Endothelial cell of umbilical vein (primary cell): ENCODE measurements around the gene CXCL17.
"Not testable (repeated sequence)": the region's sequence is repeated elsewhere in the genome, so short reads cannot be mapped to it uniquely, and the experiment has no call there.

Experiments used
- CTCF ChIP-seq, 2 donors: IDR thresholded peaks; 1 replicate in 1 of 2; 2 replicates in 1 of 2; pipeline ENCODE4 v1.5.1; 2011; ENCODE audit warnings: low read length in 2 of 2, mild to moderate bottlenecking in 2 of 2, moderate library complexity in 2 of 2, control low read depth in 1 of 2, inconsistent platforms in 1 of 2, low read depth in 1 of 2; ENCODE audit not compliant: insufficient read depth in 1 of 2; ENCODE audit errors: extremely low read depth in 1 of 2
- EZH2 ChIP-seq: IDR thresholded peaks from 2 replicates; pipeline ENCODE4 v1.6.1; 2012; ENCODE audit warnings: borderline replicate concordance, low read depth, mild to moderate bottlenecking, moderate library complexity, low read length, inconsistent platforms; ENCODE audit not compliant: severe bottlenecking
- FOS ChIP-seq: IDR thresholded peaks from 2 replicates; pipeline ENCODE4 v1.6.1; 2011; ENCODE audit warnings: mild to moderate bottlenecking, low read length, moderate library complexity, borderline replicate concordance; ENCODE audit not compliant: insufficient read depth
- JUN ChIP-seq: IDR thresholded peaks from 2 replicates; pipeline ENCODE4 v1.6.1; 2011; ENCODE audit warnings: borderline replicate concordance, low read depth; ENCODE audit not compliant: insufficient read length, insufficient read depth
- POLR2A ChIP-seq: IDR thresholded peaks from 2 replicates; pipeline ENCODE4 v1.6.1; 2012; ENCODE audit warnings: low read depth, mild to moderate bottlenecking, control low read depth, low read length
- POLR2AphosphoS5 ChIP-seq: IDR thresholded peaks from 2 replicates; pipeline ENCODE4 v1.6.1; 2012; ENCODE audit warnings: low read depth, mild to moderate bottlenecking, control low read depth, low read length, moderate library complexity; ENCODE audit not compliant: insufficient read depth

DNA sequence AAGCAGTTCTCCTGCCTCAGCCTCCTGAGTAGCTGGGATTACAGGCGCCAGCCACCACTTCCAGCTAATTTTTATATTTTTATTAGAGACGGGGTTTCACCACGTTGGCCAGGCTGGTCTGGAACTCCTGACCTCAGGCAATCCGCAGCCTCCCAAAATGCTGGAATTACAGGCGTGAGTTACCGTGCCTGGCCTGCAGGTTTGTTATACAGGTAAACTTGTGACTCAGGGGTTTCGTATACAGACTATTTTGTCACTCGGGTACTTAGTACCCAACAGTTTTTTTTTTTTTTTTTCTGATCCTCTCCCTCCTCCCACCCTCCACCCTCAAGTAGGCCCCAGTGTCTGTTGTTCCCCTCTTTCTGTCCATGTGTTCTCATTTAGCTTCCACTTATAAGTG, 18.5 kb upstream of the CXCL17 start:
- TF ChIP-seq CTCF (IDR thresholded peaks at IDR 0.05; ENCODE audit: extremely low read depth in 1 of 2, insufficient read depth in 1 of 2, low read depth in 1 of 2, low read length in 2 of 2); POLR2A; JUN; EZH2; POLR2AphosphoS5; FOS: not testable (repeated sequence)
